ENCODE data around the gene REM2.

DNA sequence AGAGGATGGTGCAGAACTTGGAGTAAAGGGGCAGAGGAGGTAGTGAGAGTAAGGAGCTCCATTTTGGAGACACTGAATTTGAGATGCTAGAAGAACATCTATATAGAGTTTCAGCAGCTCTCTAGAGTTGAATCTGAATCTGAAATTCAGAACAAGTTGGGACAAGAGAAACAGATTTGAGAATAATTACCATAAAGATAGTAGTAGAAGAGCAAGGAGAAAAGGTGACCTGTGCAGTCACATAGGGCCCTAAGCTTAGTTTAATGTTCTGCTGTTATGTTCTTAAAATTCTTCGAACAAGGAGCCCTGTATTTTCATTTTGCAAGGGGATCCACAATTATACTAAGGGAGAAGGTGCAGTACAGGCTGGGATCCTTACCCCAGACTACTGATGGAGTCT lies 7.4 kb downstream of the REM2 start:
- TF ChIP-seq, protein P1, sequence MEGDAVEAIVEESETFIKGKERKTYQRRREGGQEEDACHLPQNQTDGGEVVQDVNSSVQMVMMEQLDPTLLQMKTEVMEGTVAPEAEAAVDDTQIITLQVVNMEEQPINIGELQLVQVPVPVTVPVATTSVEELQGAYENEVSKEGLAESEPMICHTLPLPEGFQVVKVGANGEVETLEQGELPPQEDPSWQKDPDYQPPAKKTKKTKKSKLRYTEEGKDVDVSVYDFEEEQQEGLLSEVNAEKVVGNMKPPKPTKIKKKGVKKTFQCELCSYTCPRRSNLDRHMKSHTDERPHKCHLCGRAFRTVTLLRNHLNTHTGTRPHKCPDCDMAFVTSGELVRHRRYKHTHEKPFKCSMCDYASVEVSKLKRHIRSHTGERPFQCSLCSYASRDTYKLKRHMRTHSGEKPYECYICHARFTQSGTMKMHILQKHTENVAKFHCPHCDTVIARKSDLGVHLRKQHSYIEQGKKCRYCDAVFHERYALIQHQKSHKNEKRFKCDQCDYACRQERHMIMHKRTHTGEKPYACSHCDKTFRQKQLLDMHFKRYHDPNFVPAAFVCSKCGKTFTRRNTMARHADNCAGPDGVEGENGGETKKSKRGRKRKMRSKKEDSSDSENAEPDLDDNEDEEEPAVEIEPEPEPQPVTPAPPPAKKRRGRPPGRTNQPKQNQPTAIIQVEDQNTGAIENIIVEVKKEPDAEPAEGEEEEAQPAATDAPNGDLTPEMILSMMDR (IDR thresholded peaks at IDR 0.05; ENCODE audit: low read depth, low read length) = no peak
- no peak for TF ChIP-seq EZH2phosphoT487 (IDR thresholded peaks at IDR 0.05; ENCODE audit: low read depth)
